HG03571 (cell line): ENCODE measurements around the gene AWAT2.
"Not testable (repeated sequence)": the region's sequence is repeated elsewhere in the genome, so short reads cannot be mapped to it uniquely, and the experiment has no call there.

Experiments
- ATAC-seq: cut with Tn5 transposase; IDR thresholded peaks from one replicate; pipeline ENCODE4 v1.9.1; 2021; ENCODE audit not compliant: unreplicated experiment

The AWAT2 gene

DNA sequence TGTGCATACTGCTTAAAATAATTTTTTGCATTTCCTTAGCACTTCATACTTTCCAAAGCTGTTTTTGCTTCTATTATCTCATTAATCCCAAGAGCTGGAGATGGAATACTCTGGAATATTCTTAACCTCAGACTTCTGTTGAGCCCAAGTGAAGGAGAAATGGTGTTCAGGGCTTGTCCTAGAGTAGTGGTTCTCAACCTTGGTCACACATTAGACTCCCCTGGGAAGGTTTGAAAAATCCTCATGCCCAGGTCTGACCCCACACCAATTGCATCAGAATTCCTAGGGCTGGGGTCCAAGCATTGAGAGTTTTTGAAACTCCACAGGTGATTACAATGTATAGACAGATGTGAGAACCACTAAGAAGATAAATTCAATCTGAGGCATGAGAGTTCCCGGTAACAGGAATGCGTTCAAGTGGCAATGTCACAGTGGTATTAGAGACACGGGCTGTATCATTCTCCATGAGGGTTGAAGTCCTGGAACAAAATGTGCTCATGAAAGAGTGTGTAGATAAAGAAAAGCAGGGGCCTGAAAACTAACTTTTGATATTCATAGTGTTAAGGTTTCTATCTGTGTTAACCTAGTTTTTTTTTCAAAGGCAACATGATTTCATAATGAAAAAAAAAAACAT, 47.9 kb downstream of the AWAT2 start:
- no peak for ATAC-seq

DNA sequence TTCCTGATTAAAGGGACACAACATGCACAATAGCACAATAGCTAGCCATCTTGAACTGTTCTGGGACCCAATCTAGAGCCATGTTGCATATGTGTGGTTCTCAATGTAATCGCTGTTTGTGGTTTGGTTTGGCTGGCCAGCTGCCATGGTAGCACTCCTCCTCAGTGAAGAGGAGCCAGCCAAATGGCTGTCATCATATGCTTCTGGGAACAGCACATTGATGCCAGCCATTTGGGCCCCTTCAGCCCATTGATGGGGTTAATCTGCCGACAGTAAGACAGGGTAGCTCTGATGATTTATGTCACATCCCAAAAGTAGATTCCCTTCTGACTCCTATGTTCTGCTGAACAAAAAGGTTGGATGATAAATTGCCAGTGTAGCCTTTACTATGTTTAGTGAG, 48.5 kb downstream of the AWAT2 start:
- ATAC-seq: no peak

DNA sequence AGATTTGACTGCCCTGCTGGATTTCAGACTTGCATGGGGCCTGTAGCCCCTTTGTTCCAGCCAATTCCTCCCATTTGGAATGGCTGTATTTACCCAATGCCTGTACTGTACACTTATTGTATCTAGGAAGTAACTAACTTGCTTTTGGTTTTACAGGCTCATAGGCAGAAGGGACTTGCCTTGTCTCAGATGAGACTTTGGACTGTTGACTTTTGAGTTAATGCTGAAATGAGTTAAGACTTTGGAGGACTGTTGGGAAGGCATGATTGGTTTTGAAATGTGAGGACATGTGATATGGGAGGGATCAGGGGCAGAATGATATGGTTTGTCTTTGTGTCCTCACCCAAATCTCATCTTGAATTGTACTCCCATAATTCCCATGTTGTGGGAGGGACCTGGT, 51.4 kb downstream of the AWAT2 start:
- ATAC-seq: not testable (repeated sequence)

DNA sequence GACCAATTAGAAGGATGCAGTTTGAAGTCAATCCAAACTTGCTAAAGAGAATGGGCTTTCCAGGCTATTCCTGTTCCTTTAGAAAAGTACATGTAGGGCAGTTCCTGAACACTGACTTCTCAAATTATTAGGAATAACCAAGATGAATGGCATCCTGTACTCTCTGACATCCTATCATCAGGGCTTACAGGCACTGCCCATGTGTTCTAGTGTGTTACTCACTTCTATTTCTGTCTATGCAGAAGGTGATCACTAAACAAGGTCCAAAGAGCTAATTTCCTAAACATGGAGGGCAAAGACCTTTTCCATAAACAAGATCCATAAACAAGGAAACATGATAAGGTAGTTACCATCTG, 53.6 kb downstream of the AWAT2 start:
- no peak for ATAC-seq

DNA sequence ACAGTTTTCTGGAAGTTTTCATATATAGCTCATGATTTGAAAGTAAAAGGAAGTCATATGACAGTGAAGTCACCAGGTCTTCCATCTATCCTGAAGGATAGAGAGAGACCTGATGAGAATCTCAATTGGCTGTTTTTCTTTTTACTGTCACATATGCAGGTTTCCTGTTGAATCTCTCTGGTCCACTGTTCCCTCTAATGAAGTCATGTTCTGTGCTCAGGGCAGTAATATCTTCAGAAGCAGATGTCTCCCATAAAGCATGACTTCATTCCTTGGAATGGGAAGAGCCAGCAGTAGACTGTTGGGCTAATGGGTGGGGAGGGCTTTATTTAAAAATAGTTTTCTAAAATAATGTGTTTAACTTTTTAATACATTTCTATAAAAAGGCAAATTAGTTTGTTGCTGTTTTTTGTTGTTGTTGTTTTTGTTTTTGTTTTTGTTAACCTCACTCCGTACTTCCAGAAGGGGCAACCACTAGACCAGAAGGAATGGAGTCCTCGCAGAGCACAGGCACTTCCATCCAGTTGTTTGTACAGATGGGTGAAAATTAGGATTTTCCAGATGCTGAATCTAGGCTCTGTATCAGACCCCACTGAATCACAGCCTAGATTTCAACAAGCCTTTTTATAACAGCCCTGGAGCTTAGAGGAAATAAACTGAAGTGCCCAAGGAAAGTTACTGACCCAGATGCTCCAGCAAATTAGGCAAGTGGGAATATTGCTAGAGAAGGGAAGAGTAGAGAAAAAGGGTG, 54.2 kb downstream of the AWAT2 start:
- no peak for ATAC-seq

DNA sequence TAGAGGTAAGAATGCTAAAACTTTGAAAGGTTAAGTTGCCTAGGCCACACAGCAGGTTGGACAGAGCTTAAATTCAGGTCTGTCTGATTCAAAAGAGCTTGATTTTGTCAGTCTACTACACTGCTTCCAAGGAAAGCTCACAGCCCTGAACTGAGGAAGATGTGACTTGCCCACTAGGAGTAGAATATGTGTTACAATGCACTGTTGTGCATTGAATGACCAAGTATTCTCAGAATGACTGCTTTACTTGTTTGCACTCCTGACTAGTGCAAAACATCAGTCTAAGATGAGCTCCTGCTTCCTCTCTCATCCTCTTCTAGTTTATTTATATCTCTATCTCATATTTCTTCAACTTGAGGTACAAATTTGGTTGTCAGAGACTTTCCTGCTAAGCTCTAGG, 56.2 kb downstream of the AWAT2 start:
- ATAC-seq: no peak

DNA sequence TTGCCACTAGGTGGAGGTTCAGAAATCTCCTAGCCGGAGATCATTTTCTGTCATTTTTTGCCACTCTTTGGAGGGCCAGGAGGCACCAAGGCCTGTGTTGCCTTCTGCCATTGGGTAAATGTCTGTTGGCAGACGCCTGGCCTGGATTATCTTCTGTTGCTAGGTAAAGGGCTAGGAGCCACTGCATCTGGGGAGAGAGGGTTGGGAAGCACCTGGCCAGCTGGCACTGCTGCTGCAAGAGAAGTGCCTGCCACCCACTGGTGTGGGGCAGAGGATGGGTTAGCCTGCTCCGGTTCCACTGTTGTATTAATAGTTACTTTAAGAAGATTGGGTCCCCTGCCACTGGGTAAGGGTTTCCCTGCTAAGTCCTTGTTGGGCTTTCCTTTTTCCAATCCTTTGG, 58.1 kb downstream of the AWAT2 start:
- ATAC-seq: no peak
